WERI-Rb-1 (cell line): ENCODE measurements around the gene MRPL24.

Experiments used
- DNase-seq: peaks from one replicate; pipeline ENCODE4 v3.0.0-alpha.2; 2020
- H3K27ac ChIP-seq: fragments of 250-450 bp; sonication (Bioruptor Pico); 2 replicates; pipeline ENCODE4 v1.5.1; 2020; ENCODE audit warnings: mild to moderate bottlenecking, moderate library complexity
- H3K27me3 ChIP-seq: fragments of 250-450 bp; sonication (Bioruptor Pico); 2 replicates; pipeline ENCODE4 v1.5.1; 2021; ENCODE audit warnings: mild to moderate bottlenecking, low read depth, moderate library complexity; ENCODE audit not compliant: insufficient read depth, severe bottlenecking
- H3K36me3 ChIP-seq: fragments of 250-450 bp; sonication (Bioruptor Pico); 2 replicates; pipeline ENCODE4 v1.5.1; 2020; ENCODE audit warnings: mild to moderate bottlenecking, moderate library complexity
- H3K4me3 ChIP-seq: 2 replicates; pipeline ENCODE4 v1.5.1; 2011; ENCODE audit warnings: low read depth, mild to moderate bottlenecking, control low read depth, low read length
- H3K9me3 ChIP-seq: fragments of 250-450 bp; sonication (Bioruptor Pico); 2 replicates; pipeline ENCODE4 v1.5.1; 2021; ENCODE audit warnings: mild to moderate bottlenecking, moderate library complexity; ENCODE audit not compliant: severe bottlenecking
- CTCF ChIP-seq: IDR thresholded peaks from 2 replicates; pipeline ENCODE4 v1.5.1; 2011; ENCODE audit warnings: low read depth, mild to moderate bottlenecking, control low read depth, inconsistent platforms, low read length

Gene MRPL24

DNA sequence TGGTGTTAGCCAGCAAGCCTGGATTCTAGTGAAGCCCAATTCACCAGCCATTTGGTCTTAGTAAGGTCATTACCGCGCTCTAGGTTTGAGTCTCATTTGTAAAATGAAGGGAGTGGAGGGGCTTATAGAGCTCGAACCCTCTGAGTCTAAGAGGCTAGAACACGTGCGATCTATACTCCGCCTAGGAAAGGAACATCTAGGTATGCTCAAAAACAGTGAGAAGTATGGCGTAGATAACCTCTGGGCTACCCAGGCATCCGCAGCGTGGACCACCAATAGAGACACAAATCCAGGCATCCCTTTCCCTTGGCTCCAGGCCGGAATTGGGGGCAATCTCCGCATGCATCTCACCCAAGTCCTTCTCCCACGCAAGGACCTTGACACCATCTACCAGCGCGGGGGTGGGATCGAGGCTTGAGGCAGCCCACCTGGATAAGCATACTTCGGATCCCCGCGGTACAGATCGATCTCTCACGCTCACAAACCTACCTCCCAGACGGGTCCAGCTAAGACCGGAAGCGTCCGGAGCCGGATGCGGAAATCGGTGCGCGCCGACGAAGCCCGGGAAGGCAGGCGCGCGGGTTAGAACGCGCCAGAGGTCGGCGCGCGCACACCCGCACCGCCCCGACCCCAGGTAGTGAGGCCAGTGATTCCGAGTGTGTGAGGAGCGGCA is 12.8 kb downstream of the MRPL24 start, which contains the start of gene METTL25B:
Gene METTL25B, plus strand, starts transcription at position 544 of the 673 bp plus-strand sequence. CDS start 636 bp downstream, outside the sequence.
- Histone ChIP-seq H3K36me3 (peaks cover 57% of the 10 kb centered on the region), H3K27me3 (no peaks in the 10 kb centered on the region), H3K27ac (peak within 1 kb of the TSS; percentile 70), H3K9me3 (no peaks in the 10 kb centered on the region), H3K4me3 (peak within 1 kb of the TSS; percentile 96)
- DNase-seq = peak; percentile 92
- no peak for TF ChIP-seq CTCF

GRCh38 chr1:156727492-156727891 is 13.4 kb downstream of the MRPL24 start:
- no peaks in the 10 kb centered on the region for H3K9me3 ChIP-seq
- DNase-seq = no peak
- peak overlapping the region; percentile 96 for H3K4me3 ChIP-seq
- H3K27ac ChIP-seq = peak overlapping the region; percentile 70
- TF ChIP-seq CTCF = no peak
- peaks cover 60% of the 10 kb centered on the region for H3K36me3 ChIP-seq
- H3K27me3 ChIP-seq = no peaks in the 10 kb centered on the region

GRCh38 chr1:156726549-156727226 is 14.2 kb downstream of the MRPL24 start:
- no peaks in the 10 kb centered on the region for H3K27me3 ChIP-seq
- peak; percentile 88 for TF ChIP-seq CTCF
- no peak overlapping the region; the same call in 1 of the 2 replicates for H3K27ac ChIP-seq
- no peak overlapping the region for H3K4me3 ChIP-seq
- peaks cover 67% of the 10 kb centered on the region for H3K36me3 ChIP-seq
- peak; percentile 89 for DNase-seq
- no peaks in the 10 kb centered on the region for H3K9me3 ChIP-seq

DNA sequence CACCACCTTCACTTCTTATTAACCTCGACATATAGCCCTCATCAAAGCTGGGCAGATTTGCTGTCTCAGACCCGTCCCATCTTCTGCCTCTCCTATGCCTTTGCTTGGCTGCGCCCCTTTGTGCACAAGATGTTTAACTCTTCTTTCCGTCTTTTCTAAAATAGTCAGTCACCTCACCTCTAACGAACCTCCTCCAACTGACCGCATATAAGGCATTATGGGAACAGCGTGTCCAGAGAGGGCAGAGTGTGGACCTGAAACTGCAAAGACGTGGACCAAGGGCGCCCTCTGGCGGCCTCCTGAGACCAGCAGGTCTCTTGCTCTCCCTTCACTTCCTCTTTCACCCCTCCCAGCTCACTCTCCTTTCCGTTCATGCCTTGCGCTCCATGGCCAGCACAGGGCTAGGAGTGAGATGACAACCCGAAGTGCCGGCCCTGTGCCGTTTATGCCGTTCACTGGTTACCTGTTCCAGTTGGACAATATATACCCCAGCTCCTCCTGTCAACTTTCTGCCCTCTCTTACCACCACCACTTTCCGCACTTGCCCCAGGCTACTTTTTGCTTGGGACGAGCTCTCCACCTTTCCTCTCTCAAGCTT is 15.1 kb downstream of the MRPL24 start:
- peaks cover 76% of the 10 kb centered on the region for H3K36me3 ChIP-seq
- no peak overlapping the region for H3K4me3 ChIP-seq
- peak overlapping the region; percentile 11 for H3K27ac ChIP-seq
- H3K9me3 ChIP-seq = no peaks in the 10 kb centered on the region
- no peaks in the 10 kb centered on the region for H3K27me3 ChIP-seq
- peak; percentile 96 for DNase-seq
- peak; percentile 100 for TF ChIP-seq CTCF

DNA sequence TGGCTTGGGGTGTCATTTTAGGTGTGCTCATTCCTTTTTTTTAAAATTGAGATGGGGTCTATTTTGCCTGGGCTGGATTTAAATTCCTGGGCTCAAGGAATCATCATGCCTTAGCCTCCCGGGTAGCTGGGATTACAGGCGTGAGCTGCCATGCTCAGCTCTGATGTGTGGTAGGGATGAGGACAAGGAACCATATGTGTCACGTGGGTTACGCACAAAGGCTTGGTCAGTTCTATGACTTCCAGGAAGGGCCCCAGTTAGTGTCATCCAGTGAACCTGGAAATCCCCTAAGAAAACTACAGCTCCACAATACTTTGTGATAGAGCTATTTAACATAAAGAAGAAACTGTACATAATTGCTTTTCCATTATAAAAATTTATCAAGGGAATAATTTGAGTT is 19.4 kb downstream of the MRPL24 start:
- Histone ChIP-seq H3K36me3 (peaks cover 67% of the 10 kb centered on the region), H3K9me3 (no peaks in the 10 kb centered on the region), H3K27ac (no peak overlapping the region), H3K27me3 (no peaks in the 10 kb centered on the region), H3K4me3 (no peak overlapping the region)
- DNase-seq = no peak
- no peak for TF ChIP-seq CTCF
